Measurements from ENCODE around the gene MAP2K4.
"Not testable (repeated sequence)": the region's sequence is repeated elsewhere in the genome, so short reads cannot be mapped to it uniquely, and the experiment has no call there.

The MAP2K4 gene

GRCh38 chr17:12136646-12137045 lies 116.0 kb downstream of the MAP2K4 start:
- no peaks in the 10 kb centered on the region for H3K27me3 ChIP-seq (ENCODE audit: control insufficient read depth in 1 of 2, insufficient read depth in 2 of 2, low read length in 2 of 2)
- no peaks in the 10 kb centered on the region for H3K4me1 ChIP-seq (ENCODE audit: control insufficient read depth, insufficient read depth, low read length)
- H3K9ac ChIP-seq (ENCODE audit: low read length in 2 of 2) = no peak overlapping the region
- H3K27ac ChIP-seq (ENCODE audit: low read length) = no peak overlapping the region
- H3K36me3 ChIP-seq (ENCODE audit: control insufficient read depth in 2 of 2, insufficient read depth in 2 of 2, low read length in 2 of 2) = peaks cover 22 to 28% of the 10 kb centered on the region in 2 donors
- H3K4me3 ChIP-seq (ENCODE audit: low read length in 2 of 2) = no peak overlapping the region
- H3K9me3 ChIP-seq (ENCODE audit: control insufficient read depth in 2 of 2, low read length in 2 of 2) = no peaks in the 10 kb centered on the region

DNA sequence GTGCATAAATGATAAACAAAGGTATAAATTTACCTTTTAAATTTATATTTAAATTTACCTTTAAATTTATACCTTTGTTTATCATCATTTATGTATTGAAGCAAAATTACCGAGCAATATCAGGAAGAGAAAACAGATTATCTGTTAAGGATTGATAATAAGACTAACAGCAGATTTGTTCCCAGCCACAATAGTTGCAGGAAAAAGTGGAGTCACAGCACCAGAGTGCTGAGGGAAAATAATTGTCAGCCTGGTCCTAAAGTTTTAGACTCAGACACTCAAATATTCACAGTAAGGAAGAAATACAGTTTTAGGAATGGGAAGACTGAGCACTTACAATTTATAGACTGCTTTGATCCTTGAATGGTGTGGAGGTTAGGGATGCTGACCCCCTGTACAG lies 117.2 kb downstream of the MAP2K4 start:
- H3K27ac ChIP-seq (ENCODE audit: low read length) = no peak overlapping the region
- H3K9me3 ChIP-seq (ENCODE audit: control insufficient read depth in 2 of 2, low read length in 2 of 2) = no peaks in the 10 kb centered on the region
- H3K4me3 ChIP-seq (ENCODE audit: low read length in 2 of 2) = no peak overlapping the region
- no peaks in the 10 kb centered on the region for H3K4me1 ChIP-seq (ENCODE audit: control insufficient read depth, insufficient read depth, low read length)
- H3K36me3 ChIP-seq (ENCODE audit: control insufficient read depth in 2 of 2, insufficient read depth in 2 of 2, low read length in 2 of 2) = peaks cover 32% of the 10 kb centered on the region in 2 donors
- H3K27me3 ChIP-seq (ENCODE audit: control insufficient read depth in 1 of 2, insufficient read depth in 2 of 2, low read length in 2 of 2) = no peaks in the 10 kb centered on the region
- no peak overlapping the region for H3K9ac ChIP-seq (ENCODE audit: low read length in 2 of 2)

DNA sequence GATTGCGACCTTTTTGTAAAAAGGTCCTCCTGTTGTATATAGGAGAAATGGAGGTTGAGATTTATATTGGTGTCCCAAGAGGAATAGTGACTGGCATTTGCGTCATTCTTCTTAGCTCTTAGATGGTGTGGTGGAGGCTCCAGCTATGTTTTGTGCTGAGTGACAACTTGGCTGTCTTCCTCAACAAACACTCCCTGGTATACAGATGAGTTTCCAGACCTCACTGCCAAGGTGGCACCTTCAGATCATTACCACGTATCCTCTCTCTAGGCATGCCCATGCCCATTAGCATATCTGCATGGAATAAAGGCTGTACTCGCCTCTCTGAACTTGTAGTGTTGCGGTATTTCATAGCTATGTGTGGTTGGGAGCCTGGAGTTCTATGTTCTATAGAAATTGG lies 120.0 kb downstream of the MAP2K4 start:
- Histone ChIP-seq H3K27me3 (ENCODE audit: control insufficient read depth in 1 of 2, insufficient read depth in 2 of 2, low read length in 2 of 2) (no peaks in the 10 kb centered on the region), H3K36me3 (ENCODE audit: control insufficient read depth in 2 of 2, insufficient read depth in 2 of 2, low read length in 2 of 2) (peaks cover 28 to 35% of the 10 kb centered on the region in 2 donors), H3K9me3 (ENCODE audit: control insufficient read depth in 2 of 2, low read length in 2 of 2) (no peaks in the 10 kb centered on the region), H3K4me1 (ENCODE audit: control insufficient read depth, insufficient read depth, low read length) (no peaks in the 10 kb centered on the region), H3K27ac (ENCODE audit: low read length) (no peak overlapping the region), H3K9ac (ENCODE audit: low read length in 2 of 2) (no peak overlapping the region), H3K4me3 (ENCODE audit: low read length in 2 of 2) (no peak overlapping the region)

- not testable (repeated sequence) for H3K9ac ChIP-seq (ENCODE audit: low read length in 2 of 2); H3K27me3 ChIP-seq (ENCODE audit: control insufficient read depth in 1 of 2, insufficient read depth in 2 of 2, low read length in 2 of 2); H3K4me1 ChIP-seq (ENCODE audit: control insufficient read depth, insufficient read depth, low read length); H3K9me3 ChIP-seq (ENCODE audit: control insufficient read depth in 2 of 2, low read length in 2 of 2); H3K36me3 ChIP-seq (ENCODE audit: control insufficient read depth in 2 of 2, insufficient read depth in 2 of 2, low read length in 2 of 2); H3K4me3 ChIP-seq (ENCODE audit: low read length in 2 of 2); H3K27ac ChIP-seq (ENCODE audit: low read length)
Observed at GRCh38 chr17:12162187-12162586, 141.5 kb downstream of the MAP2K4 start.

- Histone ChIP-seq H3K4me3 (ENCODE audit: low read length in 2 of 2) (no peak overlapping the region), H3K4me1 (ENCODE audit: control insufficient read depth, insufficient read depth, low read length) (no peaks in the 10 kb centered on the region), H3K27me3 (ENCODE audit: control insufficient read depth in 1 of 2, insufficient read depth in 2 of 2, low read length in 2 of 2) (no peaks in the 10 kb centered on the region), H3K9me3 (ENCODE audit: control insufficient read depth in 2 of 2, low read length in 2 of 2) (peaks cover 0 to 4% of the 10 kb centered on the region in 2 donors), H3K27ac (ENCODE audit: low read length) (no peak overlapping the region), H3K36me3 (ENCODE audit: control insufficient read depth in 2 of 2, insufficient read depth in 2 of 2, low read length in 2 of 2) (no peaks in the 10 kb centered on the region), H3K9ac (ENCODE audit: low read length in 2 of 2) (no peak overlapping the region)
Observed at GRCh38 chr17:12164085-12164484, 143.4 kb downstream of the MAP2K4 start.

DNA sequence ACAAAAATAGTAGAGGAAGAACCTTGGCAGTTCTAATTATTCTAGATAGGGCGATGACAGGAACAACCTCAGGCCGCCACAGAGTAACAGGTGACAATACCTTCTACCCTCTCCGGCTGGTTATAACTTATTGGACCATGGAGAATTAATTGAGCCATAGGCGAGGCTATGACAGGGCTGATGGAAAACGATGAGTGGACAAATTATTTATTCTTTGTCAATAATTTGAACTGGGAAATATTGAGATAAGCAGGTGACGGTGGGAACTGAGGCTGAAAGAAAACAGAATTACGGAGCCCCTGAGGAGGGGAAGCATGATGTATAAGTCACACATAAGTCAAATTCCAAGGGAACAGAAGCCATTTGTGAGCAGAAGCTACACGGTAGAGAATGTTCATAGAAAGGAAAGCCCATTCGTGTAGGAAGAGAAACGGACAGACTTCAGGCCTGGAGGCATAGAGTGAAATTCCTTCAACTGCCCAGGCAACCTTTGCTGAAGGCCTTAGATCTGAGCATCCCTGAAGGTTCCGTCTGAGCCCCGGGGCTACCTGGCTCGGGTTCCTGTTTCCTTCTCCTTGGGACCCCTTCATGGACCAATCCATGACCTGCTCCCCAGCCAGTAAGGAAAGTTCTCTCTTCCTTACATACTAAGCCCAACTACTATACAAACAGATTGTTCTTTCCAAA lies 158.1 kb downstream of the MAP2K4 start:
- Histone ChIP-seq H3K36me3 (ENCODE audit: control insufficient read depth in 2 of 2, insufficient read depth in 2 of 2, low read length in 2 of 2) (no peaks in the 10 kb centered on the region), H3K4me3 (ENCODE audit: low read length in 2 of 2) (no peak overlapping the region), H3K4me1 (ENCODE audit: control insufficient read depth, insufficient read depth, low read length) (peaks cover 5% of the 10 kb centered on the region), H3K27me3 (ENCODE audit: control insufficient read depth in 1 of 2, insufficient read depth in 2 of 2, low read length in 2 of 2) (no peaks in the 10 kb centered on the region), H3K9ac (ENCODE audit: low read length in 2 of 2) (no peak overlapping the region), H3K27ac (ENCODE audit: low read length) (no peak overlapping the region), H3K9me3 (ENCODE audit: control insufficient read depth in 2 of 2, low read length in 2 of 2) (no peaks in the 10 kb centered on the region)

DNA sequence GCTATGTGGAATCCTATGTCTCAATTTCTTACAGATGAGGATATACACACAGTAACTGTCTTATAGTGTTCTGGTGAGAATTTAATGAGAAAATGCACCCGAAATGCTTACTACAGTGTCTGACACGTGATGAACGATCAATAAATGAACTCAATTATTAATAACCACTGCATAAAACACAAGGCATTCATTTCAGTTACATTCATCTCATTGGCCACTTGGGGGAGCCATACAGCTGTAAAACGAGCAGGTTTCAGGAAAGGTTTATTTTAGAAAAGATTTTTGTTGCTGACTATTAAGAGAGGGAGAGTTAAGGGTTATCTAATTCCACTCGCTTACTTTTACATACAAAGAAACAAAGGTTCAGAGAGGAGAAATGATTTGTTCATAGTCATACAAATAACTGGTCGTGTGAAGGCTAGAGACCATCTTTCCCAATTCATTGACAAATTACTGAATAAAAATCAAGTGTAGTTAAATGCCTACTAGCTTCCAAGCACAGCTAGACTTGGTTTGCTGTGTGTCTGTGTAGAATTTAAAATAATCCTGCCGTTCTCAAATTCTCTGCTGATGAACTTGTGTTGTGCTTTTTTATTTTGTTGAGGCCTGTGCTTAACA lies 160.1 kb downstream of the MAP2K4 start:
- Histone ChIP-seq H3K36me3 (ENCODE audit: control insufficient read depth in 2 of 2, insufficient read depth in 2 of 2, low read length in 2 of 2) (no peaks in the 10 kb centered on the region), H3K4me1 (ENCODE audit: control insufficient read depth, insufficient read depth, low read length) (peaks cover 5% of the 10 kb centered on the region), H3K27me3 (ENCODE audit: control insufficient read depth in 1 of 2, insufficient read depth in 2 of 2, low read length in 2 of 2) (no peaks in the 10 kb centered on the region), H3K4me3 (ENCODE audit: low read length in 2 of 2) (peak overlapping the region in 1 of 2 donors; percentile 29), H3K9ac (ENCODE audit: low read length in 2 of 2) (no peak overlapping the region), H3K27ac (ENCODE audit: low read length) (peak overlapping the region; percentile 37), H3K9me3 (ENCODE audit: control insufficient read depth in 2 of 2, low read length in 2 of 2) (no peaks in the 10 kb centered on the region)

GRCh38 chr17:12187658-12188057 lies 167.0 kb downstream of the MAP2K4 start:
- H3K36me3 ChIP-seq (ENCODE audit: control insufficient read depth in 2 of 2, insufficient read depth in 2 of 2, low read length in 2 of 2) = no peaks in the 10 kb centered on the region
- no peaks in the 10 kb centered on the region for H3K27me3 ChIP-seq (ENCODE audit: control insufficient read depth in 1 of 2, insufficient read depth in 2 of 2, low read length in 2 of 2)
- H3K4me1 ChIP-seq (ENCODE audit: control insufficient read depth, insufficient read depth, low read length) = no peaks in the 10 kb centered on the region
- peaks cover 0 to 3% of the 10 kb centered on the region in 2 donors for H3K9me3 ChIP-seq (ENCODE audit: control insufficient read depth in 2 of 2, low read length in 2 of 2)
- H3K9ac ChIP-seq (ENCODE audit: low read length in 2 of 2) = no peak overlapping the region
- no peak overlapping the region for H3K27ac ChIP-seq (ENCODE audit: low read length)
- H3K4me3 ChIP-seq (ENCODE audit: low read length in 2 of 2) = no peak overlapping the region

DNA sequence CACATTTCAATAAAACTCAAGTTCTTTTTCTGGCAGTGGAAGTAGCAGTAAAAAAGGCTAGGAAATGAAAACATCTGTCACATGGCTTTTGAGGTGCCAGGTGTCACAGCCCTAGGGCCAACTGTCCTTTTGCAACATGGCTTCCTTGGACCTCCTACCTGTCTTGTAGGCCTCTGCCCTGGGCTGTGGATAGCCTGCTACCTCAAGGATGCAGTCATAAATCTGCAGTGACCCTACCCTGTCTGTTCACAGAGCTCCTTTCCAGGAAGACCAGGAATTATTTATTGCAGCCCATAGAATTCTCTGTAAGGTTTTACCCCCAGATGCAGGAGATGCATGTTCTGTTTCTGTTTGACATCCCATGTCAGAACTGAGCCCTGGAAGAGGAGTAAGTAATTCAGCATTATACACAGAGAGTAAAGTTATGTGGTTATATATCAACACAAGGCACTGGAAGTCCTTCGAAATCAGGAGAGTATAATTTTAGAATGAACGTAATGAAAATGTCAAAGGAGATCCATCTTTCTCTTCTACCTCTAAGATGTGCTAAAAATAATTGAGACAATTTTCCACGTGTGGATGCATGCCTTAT lies 172.6 kb downstream of the MAP2K4 start:
- H3K9me3 ChIP-seq (ENCODE audit: control insufficient read depth in 2 of 2, low read length in 2 of 2) = peaks cover 0 to 3% of the 10 kb centered on the region in 2 donors
- peaks cover 8% of the 10 kb centered on the region for H3K4me1 ChIP-seq (ENCODE audit: control insufficient read depth, insufficient read depth, low read length)
- H3K9ac ChIP-seq (ENCODE audit: low read length in 2 of 2) = no peak overlapping the region
- peak overlapping the region; percentile 12 for H3K27ac ChIP-seq (ENCODE audit: low read length)
- H3K27me3 ChIP-seq (ENCODE audit: control insufficient read depth in 1 of 2, insufficient read depth in 2 of 2, low read length in 2 of 2) = no peaks in the 10 kb centered on the region
- H3K4me3 ChIP-seq (ENCODE audit: low read length in 2 of 2) = no peak overlapping the region
- H3K36me3 ChIP-seq (ENCODE audit: control insufficient read depth in 2 of 2, insufficient read depth in 2 of 2, low read length in 2 of 2) = no peaks in the 10 kb centered on the region
